K562 (cell line): Measurements from ENCODE around the gene OR6K6. TPM values are rescaled to one million over a fixed set of nuclear protein-coding genes. Genes with fewer than 3 reads are reported as not detected.
A peak's percentile ranks its signal among the peaks of the same experiment; 100 is the strongest.

Source experiments
- ATF1 ChIP-seq, 2 experiments: fragments of 450-650 bp in 1 of 2; IDR thresholded peaks; 2 replicates each; pipeline ENCODE4 v1.6.1; 2016; ENCODE audit warnings: missing compliant biosample characterization in 1 of 2, missing genetic modification characterization in 1 of 2
- CXXC5 ChIP-seq: fragments of 250-450 bp; sonication (Bioruptor Pico); IDR thresholded peaks from 2 replicates; pipeline ENCODE4 v1.8.0; 2022; ENCODE audit warnings: inconsistent platforms, mild to moderate bottlenecking, moderate library complexity
- EP300 ChIP-seq: IDR thresholded peaks from 2 replicates; pipeline ENCODE4 v1.6.1; 2012; ENCODE audit warnings: low read length, improper control_type of control experiment
- FOXK2 ChIP-seq, 2 experiments: fragments of 450-650 bp; IDR thresholded peaks in 1 of 2; conservative IDR thresholded peaks in 1 of 2; 2 replicates each; pipeline ENCODE4 v1.6.1; 2016; ENCODE audit warnings: low read depth in 2 of 2, mild to moderate bottlenecking in 1 of 2
- GATAD2B ChIP-seq: fragments of 450-650 bp; IDR thresholded peaks from 2 replicates; pipeline ENCODE4 v1.6.1; 2017; ENCODE audit warnings: mild to moderate bottlenecking, borderline replicate concordance
- HOXB6 ChIP-seq: fragments of 250-450 bp; sonication (Bioruptor Pico); IDR thresholded peaks from 2 replicates; pipeline ENCODE4 v1.5.1; 2022; ENCODE audit warnings: mild to moderate bottlenecking, borderline replicate concordance
- L3MBTL2 ChIP-seq: fragments of 450-650 bp; IDR thresholded peaks from 2 replicates; pipeline ENCODE4 v1.6.1; 2016; ENCODE audit warnings: mild to moderate bottlenecking, moderate library complexity
- NCOA1 ChIP-seq: fragments of 450-650 bp; IDR thresholded peaks from 2 replicates; pipeline ENCODE4 v1.6.1; 2016; ENCODE audit warnings: low read depth
- NFIC ChIP-seq: fragments of 450-650 bp; IDR thresholded peaks from 2 replicates; pipeline ENCODE4 v1.6.1; 2017; ENCODE audit warnings: mild to moderate bottlenecking, inconsistent platforms
- POLR2B ChIP-seq: fragments of 450-650 bp; IDR thresholded peaks from 2 replicates; pipeline ENCODE4 v1.6.1; 2018; ENCODE audit warnings: low read depth; ENCODE audit not compliant: partially characterized antibody
- RBM22 ChIP-seq: fragments of 200-400 bp; formaldehyde crosslinking; IDR thresholded peaks from 2 replicates; pipeline ENCODE4 v1.6.1; 2018; ENCODE audit warnings: low read length, low read depth; ENCODE audit not compliant: poor library complexity, severe bottlenecking
- SMARCE1 ChIP-seq: fragments of 450-650 bp; IDR thresholded peaks from 2 replicates; pipeline ENCODE4 v1.7.1; 2016; ENCODE audit warnings: mild to moderate bottlenecking
- TOE1 ChIP-seq, 2 experiments: fragments of 450-650 bp in 1 of 2; sonication (generic) in 1 of 2; formaldehyde crosslinking in 1 of 2; IDR thresholded peaks; 2 replicates each; pipeline versions ENCODE4 v1.7.1 to v1.8.0; 2016 to 2022; ENCODE audit warnings: borderline replicate concordance in 2 of 2, mild to moderate bottlenecking in 2 of 2, antibody characterized with exemption in 1 of 2, inconsistent platforms in 1 of 2, low read depth in 1 of 2, missing genetic modification reagents in 1 of 2, moderate library complexity in 1 of 2
- ZNF668 ChIP-seq: fragments of 250-450 bp; sonication (Bioruptor Pico); IDR thresholded peaks from 2 replicates; pipeline ENCODE4 v1.8.0; 2022; ENCODE audit warnings: mild to moderate bottlenecking, inconsistent platforms
- ZNF785 ChIP-seq: fragments of 250-450 bp; sonication (Bioruptor Pico); IDR thresholded peaks from 2 replicates; pipeline ENCODE4 v1.4.0; 2020; ENCODE audit warnings: mild to moderate bottlenecking
- polyA plus RNA-seq, 8 experiments: library from polyadenylated mRNA; depleted of rRNA in 4 of 8; stranded (reverse) in 5 of 8; unstranded in 3 of 8; fragments of >200 nt; fragmentation: Nextera tagmentation in 2 of 8; fragmentation: Illumina TruSeq in 1 of 8; extraction: Ambion mirVana in 2 of 8; extraction: Trizol in 1 of 8; gene quantifications; 2 replicates each; pipeline versions ENCODE4 v1.2.1 to v1.2.3, GENCODE V29; 2011 to 2014; ENCODE audit warnings: inconsistent platforms in 1 of 8, missing spikeins in 1 of 8
- total RNA-seq, 7 experiments: library from RNA; depleted of rRNA in 6 of 7; stranded (reverse); fragments of >200 nt in 6 of 7; fragmentation: Illumina TruSeq in 2 of 7; extraction: Trizol in 2 of 7; gene quantifications; 2 replicates each; pipeline versions ENCODE4 v1.2.1 to v1.2.3, GENCODE V29; 2011 to 2021; ENCODE audit warnings: low replicate concordance in 1 of 7
- TF ChIP-seq, protein P1 (sequence below): fragments of 450-650 bp; IDR thresholded peaks from 2 replicates; pipeline ENCODE4 v1.6.1; 2016; ENCODE audit warnings: mild to moderate bottlenecking
- TF ChIP-seq, protein P2 (sequence below): fragments of 450-650 bp; IDR thresholded peaks from 2 replicates; pipeline ENCODE4 v1.6.1; 2018; ENCODE audit warnings: mild to moderate bottlenecking, low read depth; ENCODE audit not compliant: partially characterized antibody
- TF ChIP-seq, protein P3 (sequence below), 3 experiments: IDR thresholded peaks in 2 of 3; conservative IDR thresholded peaks in 1 of 3; 2 replicates each; pipeline ENCODE4 v1.5.1; 2011 to 2012; ENCODE audit warnings: low read length in 3 of 3, mild to moderate bottlenecking in 3 of 3, control low read depth in 2 of 3, improper control_type of control experiment in 1 of 3, inconsistent platforms in 1 of 3, low read depth in 1 of 3, mixed read lengths in 1 of 3, moderate library complexity in 1 of 3; ENCODE audit not compliant: insufficient read depth in 2 of 3
- TF ChIP-seq, protein P4 (sequence below): fragments of 250-450 bp; sonication (Bioruptor Pico); IDR thresholded peaks from 2 replicates; pipeline ENCODE4 v1.4.0; 2020; ENCODE audit warnings: mild to moderate bottlenecking, moderate library complexity

The OR6K6 gene
- total and polyA plus RNA-seq, 9 of the 15 experiments (the other 6 are each of a cell fraction or from before 2014, with no cell fraction given), result not detected

DNA sequence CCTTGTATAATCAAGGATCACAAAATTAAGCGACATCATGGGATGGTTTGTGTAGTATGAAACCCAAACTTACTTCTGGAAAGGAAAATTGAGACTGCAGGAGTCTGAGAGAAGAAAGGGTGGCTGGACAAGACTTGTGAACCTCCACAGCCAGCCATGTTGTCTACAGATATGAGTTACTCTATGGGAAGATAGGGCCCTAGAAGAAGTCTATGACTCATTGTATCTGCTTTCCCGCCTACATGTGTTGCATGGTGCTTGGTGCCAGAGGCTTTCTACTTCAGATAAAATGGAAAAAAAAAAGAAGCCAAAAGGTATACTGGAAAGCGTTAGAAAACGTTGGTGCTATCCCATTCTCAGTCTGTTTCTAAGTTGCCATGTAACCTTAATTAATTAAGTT lies 45.2 kb downstream of the OR6K6 start (continued):
- TF ChIP-seq, protein P1, sequence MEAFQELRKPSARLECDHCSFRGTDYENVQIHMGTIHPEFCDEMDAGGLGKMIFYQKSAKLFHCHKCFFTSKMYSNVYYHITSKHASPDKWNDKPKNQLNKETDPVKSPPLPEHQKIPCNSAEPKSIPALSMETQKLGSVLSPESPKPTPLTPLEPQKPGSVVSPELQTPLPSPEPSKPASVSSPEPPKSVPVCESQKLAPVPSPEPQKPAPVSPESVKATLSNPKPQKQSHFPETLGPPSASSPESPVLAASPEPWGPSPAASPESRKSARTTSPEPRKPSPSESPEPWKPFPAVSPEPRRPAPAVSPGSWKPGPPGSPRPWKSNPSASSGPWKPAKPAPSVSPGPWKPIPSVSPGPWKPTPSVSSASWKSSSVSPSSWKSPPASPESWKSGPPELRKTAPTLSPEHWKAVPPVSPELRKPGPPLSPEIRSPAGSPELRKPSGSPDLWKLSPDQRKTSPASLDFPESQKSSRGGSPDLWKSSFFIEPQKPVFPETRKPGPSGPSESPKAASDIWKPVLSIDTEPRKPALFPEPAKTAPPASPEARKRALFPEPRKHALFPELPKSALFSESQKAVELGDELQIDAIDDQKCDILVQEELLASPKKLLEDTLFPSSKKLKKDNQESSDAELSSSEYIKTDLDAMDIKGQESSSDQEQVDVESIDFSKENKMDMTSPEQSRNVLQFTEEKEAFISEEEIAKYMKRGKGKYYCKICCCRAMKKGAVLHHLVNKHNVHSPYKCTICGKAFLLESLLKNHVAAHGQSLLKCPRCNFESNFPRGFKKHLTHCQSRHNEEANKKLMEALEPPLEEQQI, result peak; percentile 43; the same call in 1 of the 2 replicates
- TF ChIP-seq, protein P2, sequence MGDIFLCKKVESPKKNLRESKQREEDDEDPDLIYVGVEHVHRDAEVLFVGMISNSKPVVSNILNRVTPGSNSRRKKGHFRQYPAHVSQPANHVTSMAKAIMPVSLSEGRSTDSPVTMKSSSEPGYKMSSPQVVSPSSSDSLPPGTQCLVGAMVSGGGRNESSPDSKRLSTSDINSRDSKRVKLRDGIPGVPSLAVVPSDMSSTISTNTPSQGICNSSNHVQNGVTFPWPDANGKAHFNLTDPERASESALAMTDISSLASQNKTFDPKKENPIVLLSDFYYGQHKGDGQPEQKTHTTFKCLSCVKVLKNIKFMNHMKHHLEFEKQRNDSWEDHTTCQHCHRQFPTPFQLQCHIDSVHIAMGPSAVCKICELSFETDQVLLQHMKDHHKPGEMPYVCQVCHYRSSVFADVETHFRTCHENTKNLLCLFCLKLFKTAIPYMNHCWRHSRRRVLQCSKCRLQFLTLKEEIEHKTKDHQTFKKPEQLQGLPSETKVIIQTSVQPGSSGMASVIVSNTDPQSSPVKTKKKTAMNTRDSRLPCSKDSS, result no peak
- TF ChIP-seq SMARCE1 (0 out of 2 replicates have a peak, but pooled peaks have one; percentile 20), HOXB6 (CRISPR knock-in tag) (no peak), FOXK2 (conservative IDR thresholded peaks at IDR 0.05 in 1 of 2, IDR thresholded peaks at IDR 0.05 in 1 of 2; ENCODE audit: low read depth in 2 of 2) (0 out of 4 replicates have a peak, but pooled peaks of 1 of the 2 experiments have one; percentile 26), ZNF668 (CRISPR knock-in tag) (no peak), ZNF785 (CRISPR knock-in tag) (no peak), L3MBTL2 (peak; percentile 75), TOE1 (IDR thresholded peaks at IDR 0.05; ENCODE audit: borderline replicate concordance) (0 out of 2 replicates have a peak, but pooled peaks have one; percentile 25), TOE1 (CRISPR knock-in tag; IDR thresholded peaks at IDR 0.05; ENCODE audit: borderline replicate concordance, low read depth) (no peak), GATAD2B (no peak), NCOA1 (no peak), POLR2B (no peak), CXXC5 (CRISPR knock-in tag) (peak; percentile 37; the same call in 1 of the 2 replicates), NFIC (0 out of 2 replicates have a peak, but pooled peaks have one; percentile 8), EP300 (peak; percentile 39; the same call in 1 of the 2 replicates), ATF1 (CRISPR knock-in tag; IDR thresholded peaks at IDR 0.05) (no peak), ATF1 (tag; IDR thresholded peaks at IDR 0.05) (0 out of 2 replicates have a peak, but pooled peaks have one; percentile 21), RBM22 (no peak)
- TF ChIP-seq, protein P3, sequence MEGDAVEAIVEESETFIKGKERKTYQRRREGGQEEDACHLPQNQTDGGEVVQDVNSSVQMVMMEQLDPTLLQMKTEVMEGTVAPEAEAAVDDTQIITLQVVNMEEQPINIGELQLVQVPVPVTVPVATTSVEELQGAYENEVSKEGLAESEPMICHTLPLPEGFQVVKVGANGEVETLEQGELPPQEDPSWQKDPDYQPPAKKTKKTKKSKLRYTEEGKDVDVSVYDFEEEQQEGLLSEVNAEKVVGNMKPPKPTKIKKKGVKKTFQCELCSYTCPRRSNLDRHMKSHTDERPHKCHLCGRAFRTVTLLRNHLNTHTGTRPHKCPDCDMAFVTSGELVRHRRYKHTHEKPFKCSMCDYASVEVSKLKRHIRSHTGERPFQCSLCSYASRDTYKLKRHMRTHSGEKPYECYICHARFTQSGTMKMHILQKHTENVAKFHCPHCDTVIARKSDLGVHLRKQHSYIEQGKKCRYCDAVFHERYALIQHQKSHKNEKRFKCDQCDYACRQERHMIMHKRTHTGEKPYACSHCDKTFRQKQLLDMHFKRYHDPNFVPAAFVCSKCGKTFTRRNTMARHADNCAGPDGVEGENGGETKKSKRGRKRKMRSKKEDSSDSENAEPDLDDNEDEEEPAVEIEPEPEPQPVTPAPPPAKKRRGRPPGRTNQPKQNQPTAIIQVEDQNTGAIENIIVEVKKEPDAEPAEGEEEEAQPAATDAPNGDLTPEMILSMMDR (IDR thresholded peaks at IDR 0.05 in 2 of 3, conservative IDR thresholded peaks at IDR 0.05 in 1 of 3; ENCODE audit: insufficient read depth in 2 of 3, low read depth in 1 of 3, low read length in 3 of 3), result no peak
- TF ChIP-seq, protein P4, sequence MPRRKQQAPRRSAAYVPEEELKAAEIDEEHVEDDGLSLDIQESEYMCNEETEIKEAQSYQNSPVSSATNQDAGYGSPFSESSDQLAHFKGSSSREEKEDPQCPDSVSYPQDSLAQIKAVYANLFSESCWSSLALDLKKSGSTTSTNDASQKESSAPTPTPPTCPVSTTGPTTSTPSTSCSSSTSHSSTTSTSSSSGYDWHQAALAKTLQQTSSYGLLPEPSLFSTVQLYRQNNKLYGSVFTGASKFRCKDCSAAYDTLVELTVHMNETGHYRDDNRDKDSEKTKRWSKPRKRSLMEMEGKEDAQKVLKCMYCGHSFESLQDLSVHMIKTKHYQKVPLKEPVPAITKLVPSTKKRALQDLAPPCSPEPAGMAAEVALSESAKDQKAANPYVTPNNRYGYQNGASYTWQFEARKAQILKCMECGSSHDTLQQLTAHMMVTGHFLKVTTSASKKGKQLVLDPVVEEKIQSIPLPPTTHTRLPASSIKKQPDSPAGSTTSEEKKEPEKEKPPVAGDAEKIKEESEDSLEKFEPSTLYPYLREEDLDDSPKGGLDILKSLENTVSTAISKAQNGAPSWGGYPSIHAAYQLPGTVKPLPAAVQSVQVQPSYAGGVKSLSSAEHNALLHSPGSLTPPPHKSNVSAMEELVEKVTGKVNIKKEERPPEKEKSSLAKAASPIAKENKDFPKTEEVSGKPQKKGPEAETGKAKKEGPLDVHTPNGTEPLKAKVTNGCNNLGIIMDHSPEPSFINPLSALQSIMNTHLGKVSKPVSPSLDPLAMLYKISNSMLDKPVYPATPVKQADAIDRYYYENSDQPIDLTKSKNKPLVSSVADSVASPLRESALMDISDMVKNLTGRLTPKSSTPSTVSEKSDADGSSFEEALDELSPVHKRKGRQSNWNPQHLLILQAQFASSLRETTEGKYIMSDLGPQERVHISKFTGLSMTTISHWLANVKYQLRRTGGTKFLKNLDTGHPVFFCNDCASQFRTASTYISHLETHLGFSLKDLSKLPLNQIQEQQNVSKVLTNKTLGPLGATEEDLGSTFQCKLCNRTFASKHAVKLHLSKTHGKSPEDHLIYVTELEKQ, result no peak
